Inflammatory macrophage (primary cell): ENCODE data around the gene MKNK2.

Experiments
- DNase-seq, 2 donors: peaks; one replicate each; pipeline ENCODE4 v3.0.0-alpha.2; 2020 to 2022

Gene MKNK2

DNA sequence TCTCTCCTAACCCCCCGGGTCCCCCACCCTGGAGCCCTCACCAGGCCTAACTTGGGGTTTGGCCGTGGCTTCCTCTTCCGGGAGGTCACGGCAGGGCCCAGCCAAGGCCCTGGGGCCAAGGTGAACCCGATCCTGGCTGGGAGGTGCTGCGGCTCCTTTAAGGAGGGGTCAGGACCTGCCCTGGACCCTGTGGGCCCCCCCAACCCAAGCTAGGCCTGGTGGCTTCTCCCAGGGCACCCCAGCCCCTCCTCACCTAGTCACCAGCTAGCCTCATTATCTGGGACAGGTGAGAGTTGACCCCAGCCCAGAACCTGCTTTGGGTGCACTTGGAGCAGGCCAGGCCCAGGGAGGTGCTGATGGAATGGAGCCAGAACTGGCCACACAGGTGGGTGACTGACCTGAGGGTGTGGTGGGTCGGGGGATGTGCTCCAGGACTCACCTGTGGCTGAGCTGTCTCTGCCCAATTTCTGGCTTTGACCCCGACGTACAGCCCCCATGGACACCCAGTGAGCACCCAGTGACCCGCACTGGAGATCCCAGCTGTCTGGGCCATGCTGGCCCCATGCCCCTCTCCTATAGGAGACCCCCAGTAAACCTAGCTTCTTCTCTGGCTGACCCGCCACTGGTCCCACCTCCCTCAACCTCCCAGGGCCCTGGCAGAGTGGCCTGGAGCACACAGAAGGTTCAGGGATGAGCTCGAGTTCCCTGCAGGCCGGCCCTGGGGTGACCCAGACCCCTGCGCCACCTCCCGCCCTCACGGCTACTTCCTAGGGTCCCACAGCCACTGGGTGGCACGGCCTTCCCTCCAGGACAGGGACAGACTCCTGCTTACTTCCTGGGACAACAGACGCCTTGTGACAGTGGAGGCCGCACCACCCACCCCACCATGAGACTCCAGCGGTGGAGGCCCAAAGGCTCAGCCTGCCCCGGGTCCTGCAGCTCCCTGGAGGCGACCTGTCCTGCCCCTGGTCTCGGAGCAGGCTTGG lies 6.7 kb upstream of the MKNK2 start:
- no peak for DNase-seq

DNA sequence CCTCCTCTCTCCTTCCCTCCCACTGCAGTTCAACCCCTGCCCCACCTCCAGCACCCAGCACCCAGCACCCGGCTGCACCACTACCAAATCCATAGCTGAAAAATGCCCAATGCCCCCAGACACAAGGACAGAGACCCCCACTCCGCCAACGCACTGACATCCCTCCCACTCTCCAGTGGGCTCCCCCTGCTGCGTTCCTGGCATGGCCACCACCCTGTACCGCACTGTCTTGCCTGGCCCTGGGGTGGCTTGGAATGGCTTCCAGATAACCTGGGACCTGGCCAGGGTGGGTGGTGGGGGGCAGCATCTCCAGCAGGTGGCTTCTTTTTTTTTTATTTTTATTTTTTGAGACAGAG lies 5.8 kb upstream of the MKNK2 start:
- no peak for DNase-seq

DNA sequence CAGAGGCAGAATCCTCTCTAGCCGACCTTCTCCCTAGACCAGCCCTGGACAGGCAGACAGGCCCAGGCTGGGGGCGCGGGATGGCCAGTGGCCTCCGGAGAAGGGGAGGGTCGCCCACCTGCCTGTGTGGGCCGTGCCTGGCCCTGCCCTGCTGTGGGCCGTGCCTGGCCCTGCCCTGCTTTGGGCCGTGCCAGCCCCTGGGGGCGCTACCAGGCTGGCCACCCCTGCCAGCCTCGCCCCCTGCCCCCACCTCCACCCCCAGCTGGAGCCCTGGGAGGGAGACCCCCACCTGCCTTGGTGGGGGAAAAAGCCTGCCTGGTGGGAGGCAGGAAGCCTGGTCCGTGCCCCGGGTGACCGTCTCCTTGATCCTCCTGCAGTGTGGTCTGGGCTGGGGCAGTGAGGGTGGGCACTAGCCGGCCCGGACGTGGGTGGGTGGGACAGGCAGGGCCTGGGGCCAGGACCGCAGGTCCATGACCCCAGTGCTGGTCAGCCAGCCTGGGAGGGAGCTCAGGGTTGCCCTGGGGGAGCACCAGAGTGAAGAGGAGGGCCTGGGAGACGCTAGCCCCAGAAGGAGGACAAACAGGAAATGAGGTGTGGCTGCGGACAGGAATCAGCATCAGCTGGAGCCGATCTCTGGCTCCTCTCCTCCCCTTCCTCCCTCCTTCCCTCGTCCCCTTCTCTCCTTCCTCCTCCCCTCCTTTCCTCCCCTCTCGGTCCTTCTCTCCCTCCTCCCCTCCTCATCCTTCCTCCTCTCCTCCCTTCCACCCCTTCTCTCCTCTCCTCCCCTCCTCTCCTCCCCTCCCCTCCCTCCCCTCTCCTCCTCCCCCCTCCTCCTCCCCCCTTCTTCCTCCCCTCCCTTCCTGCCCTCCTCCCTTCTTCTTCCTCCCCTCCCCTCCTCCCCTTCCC lies 5.1 kb upstream of the MKNK2 start:
- no peak for DNase-seq

DNA sequence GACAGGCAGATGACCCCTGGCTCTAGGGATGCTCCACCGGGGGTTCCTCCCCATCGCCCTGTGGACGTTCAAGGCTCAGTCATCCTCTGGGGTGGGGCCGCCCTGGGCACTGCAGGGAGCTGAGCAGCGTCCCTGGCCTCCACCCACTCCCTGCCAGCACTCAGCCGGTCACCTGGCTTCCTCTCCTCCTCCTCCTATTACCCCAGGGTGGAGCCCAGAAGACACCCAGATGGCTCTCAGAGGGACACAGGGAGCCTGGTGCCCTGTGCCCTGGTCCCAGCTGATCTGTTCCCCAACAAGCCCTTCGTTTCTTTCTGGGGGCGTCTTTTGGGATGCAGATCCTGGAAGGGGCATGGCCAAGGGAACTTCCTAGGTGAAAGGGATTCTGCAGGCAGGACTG lies 3.7 kb upstream of the MKNK2 start:
- DNase-seq = no peak

DNA sequence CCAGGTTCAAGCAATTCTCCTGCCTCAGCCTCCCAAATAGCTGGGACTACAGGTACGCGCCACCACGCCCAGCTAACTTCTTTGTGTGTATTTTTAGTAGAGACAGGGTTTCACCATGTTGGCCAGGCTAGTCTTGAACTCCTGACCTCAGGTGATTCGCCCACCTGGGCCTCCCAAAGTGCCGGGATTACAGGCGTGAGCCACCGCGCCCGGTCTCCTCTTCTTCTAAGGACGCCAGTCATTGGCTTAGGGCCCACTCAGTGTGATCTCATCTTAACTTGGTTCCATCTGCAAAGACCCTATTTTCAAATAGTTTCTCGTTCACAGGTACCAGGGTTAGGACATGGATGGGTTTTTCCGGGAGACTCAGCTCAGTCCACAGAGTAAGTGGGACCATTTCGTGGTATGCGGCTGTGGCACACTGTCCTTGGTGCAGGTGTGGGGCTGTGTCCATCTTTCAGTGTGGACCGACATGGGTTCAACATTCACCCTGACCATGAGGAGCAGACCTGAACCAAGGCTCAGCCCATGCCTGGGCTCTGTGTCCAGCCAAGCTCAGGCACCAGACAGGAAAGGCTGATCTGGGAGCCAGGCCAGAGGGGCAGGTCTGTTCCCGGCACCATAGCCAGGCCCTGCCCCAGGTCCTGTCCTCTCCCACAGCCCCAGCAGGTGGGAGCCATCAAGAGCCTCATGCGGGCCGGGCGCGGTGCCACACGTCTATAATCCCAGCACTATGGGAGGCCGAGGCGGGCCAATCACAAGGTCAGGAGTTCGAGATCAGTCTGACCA lies 2.8 kb upstream of the MKNK2 start:
- DNase-seq = no peak

DNA sequence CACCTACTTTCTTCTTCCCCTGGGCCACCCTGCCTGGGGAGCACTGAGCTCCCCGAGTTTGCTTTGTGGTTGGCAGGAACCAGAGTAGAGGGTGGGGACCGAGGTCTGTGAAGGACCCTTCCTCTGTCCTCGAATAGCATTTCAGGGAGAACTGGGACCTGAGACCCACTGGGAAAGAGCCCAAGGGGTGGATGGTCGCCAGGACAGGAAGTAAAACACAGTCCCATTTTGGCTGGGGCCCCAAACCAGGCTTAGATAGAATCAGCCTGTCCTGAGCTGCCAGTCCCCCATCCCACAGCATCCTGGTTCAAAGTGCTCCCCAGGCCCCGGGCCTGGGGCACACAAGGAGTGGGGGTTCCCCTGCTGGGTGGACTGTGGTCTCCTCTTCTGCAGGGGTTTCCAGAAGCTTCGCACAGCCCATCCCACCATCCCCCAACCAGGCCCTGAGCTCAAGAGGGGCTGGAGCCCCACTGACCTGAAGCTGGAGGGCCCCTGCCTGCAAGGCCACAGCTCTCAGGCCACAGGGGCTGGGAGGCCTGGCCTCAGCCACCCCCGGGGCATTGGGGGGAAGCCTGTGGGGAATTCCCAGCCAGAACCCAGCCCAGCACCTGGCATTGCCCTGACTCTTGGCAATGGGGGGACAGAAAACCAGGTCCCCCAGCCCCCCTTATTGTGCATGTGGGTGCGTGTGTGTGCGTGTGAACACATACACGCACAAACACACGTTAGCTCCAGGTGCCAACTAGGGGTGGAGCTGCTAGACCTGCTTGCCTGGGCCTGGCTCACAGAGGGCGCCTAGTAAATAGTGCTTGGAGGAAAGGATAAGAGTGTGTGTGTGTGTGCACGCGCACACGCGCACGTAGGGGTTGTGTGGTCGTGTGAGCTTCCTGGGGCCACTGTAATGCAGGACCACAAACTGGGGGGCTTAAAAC lies 995 bp upstream of the MKNK2 start:
- no peak for DNase-seq

DNA sequence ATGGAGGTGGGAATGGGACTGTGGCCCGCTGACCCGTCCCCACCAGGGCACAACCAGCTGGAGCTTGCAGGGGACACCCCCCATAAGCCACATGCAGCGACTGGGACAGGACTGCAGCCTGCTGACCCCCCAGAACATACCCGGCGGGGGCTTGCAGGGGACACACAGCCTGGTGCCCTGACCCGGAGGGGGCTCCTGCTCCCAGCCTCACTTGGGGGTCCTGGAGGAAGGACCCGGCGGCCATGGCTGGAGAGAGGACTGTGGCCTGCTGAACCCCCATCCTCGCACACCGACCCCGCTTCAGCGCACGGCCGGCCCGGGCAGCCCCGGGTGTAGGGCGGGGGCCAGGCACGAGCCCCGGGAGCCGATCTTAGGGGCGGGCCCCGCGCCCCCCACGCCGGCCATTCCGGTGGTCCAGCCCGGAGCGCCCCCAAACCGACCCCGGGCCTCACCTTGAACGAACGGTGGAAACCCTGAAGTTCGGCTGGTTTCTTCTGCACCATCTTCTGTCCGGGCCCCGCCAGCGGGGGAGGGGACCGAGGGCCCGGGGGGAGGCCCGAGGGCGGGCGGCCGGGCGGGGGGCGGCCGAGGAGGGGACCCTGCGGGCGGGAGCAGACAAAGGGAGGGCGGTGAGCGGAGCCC lies 574 bp downstream of the MKNK2 start:
- peak in 1 of 2 donors; percentile 20 for DNase-seq

DNA sequence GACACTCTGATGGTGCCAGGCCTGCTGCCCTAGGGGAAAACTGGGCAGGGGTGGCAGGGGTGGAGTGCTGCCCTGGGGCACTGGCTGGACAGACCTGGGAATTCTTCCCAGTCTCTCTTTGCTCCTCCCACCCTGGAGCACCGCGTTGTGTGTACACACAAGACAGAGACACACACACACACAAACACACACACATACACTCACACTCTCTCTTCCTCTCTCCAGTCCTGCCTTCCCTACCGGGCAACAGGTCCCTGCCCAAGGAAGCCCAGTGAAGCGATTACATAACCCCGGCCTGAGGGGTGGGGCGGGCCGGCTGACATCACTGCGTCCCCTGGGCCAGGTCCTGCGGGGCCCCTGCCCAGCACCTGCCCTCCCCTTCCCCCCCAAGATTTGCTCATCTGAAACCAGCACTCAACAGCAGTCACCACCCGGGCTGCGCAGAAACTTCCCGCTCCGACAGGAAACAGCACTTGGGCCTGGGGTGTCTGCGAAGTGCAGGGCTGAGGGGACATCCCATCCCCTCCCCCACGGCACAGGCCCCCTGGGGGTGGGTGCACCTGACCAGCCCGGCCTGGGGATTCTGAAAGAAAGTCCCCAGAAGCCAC lies 1.2 kb downstream of the MKNK2 start:
- peak; percentile 49 to 70 for DNase-seq

DNA sequence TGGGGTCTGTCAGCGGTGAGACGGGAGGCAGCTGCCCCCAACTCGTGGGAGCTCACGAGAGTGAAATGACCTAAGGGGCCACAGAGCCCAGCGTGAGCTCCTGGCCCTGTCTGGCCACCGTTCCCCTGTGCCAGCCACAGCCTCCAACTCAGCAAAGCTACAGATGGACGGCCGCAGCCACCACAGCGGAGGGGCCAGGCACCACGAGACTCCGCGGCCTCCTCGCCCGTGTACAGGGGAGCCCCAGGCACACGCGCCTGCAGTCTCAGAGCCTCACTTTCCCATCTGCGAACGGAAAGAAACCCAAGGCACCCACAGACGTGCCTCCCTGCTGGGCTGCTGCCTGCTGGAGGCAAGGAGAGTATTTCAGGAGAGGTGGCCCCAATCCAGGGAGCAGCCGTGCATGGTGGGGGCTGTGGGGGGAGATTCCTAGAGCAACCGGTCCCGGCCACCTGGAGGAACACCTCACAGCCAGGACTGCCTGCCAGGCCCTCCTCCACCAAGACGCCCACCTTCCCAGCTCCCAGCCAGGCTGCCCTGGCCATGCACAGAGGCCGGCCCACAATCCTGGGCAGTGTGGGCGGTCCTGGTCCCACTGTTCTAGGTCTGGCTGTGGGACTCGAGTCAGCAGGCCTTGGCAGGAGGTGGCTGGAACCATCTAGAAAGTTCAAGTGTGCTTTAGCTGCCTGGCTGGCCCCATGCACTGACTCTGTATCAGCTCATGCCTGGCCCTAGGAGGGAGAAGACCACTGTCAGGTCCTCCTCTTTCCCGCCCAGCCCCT lies 1.9 kb downstream of the MKNK2 start:
- DNase-seq = peak in 1 of 2 donors; percentile 25

DNA sequence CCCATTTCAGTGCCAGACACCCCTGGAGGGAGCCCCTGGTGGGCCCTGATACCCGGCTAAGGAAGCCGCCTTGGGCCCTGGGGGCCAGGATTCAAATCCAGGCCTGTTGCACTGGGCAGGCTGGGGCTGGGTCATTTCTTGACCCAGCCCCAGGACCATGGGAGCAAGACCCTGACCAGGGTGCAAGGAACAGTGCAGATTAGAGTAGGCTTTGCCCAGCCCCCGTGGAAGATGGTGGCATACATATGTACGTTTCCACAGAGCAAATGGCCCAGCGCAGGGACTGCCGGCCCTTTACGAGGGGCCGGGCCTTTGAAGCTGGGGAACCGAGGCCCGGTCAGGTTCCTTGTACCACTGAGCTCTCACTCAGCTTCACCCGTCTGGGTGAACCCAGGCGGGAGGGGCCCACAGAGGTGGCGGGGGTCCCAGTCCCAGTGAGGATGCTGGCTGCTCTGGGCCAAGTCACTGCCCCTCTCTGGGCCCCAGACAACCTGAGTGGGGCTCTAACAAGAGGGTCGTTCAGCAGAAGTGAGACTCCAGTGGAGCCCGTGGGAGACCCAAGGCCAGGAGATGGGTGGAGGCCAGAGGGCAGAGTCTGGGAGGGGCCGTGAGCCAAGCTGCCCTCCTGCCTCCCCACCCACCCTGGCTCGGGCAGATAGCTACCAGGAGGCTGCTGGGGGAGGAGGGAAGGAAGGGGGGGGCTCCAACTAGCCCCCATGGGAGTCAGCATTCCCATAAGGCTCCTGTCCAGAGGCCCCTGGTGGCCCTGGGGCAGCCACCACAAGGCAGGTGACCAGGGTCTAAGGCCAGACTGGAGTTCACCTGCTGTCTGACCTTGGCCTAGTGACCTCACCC lies 2.7 kb downstream of the MKNK2 start:
- DNase-seq = no peak

DNA sequence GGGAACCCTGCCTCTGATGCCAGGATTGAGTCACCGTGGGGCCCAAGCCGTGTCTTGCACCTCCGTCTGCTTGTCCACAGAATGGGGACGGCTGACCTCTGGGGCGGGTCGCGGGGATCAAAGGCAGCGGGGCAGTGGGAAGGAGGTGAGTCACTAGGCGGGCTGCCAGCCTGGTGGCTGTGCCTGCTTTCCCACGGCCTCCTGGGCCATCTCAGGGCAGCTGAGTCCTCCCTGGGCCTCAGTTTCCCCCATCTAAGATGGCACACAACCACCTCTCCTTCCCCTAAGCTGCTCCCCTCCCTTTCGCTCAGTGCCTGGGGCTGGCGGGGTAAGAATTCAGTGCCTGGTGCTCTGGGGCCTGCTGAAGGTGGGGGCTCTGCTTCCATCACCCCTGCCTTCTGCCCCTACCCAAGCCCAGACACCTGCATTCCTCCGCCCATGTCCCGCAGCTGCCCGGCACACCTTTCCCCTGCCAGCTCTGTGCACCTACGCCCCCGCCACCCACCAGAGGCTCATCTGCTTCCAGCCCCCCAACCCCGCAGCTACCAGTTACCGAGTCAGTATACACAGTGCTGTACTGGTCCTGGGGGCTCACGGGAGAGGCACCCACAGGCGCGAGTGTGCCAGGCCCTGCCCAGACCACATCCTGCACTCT lies 3.5 kb downstream of the MKNK2 start:
- peak in 1 of 2 donors; percentile 6 for DNase-seq

DNA sequence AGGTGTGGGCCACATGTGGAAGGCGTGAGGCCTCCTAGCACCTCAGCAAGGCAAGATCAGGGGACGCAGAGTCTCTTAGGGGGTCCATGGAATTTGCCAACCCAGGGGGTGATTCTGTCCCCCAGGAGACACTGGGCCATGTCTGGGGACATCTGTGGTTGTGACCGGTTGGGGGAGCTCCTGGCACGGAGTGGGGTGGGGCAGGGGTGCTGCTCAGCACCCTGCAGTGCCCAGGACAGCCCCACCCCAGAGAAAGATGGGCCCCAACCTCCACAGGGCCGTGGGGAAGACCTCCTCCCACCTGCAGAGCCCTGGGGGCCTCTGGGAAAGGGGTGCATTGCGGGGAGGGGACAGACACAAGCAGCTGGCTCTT lies 4.0 kb downstream of the MKNK2 start:
- no peak for DNase-seq

DNA sequence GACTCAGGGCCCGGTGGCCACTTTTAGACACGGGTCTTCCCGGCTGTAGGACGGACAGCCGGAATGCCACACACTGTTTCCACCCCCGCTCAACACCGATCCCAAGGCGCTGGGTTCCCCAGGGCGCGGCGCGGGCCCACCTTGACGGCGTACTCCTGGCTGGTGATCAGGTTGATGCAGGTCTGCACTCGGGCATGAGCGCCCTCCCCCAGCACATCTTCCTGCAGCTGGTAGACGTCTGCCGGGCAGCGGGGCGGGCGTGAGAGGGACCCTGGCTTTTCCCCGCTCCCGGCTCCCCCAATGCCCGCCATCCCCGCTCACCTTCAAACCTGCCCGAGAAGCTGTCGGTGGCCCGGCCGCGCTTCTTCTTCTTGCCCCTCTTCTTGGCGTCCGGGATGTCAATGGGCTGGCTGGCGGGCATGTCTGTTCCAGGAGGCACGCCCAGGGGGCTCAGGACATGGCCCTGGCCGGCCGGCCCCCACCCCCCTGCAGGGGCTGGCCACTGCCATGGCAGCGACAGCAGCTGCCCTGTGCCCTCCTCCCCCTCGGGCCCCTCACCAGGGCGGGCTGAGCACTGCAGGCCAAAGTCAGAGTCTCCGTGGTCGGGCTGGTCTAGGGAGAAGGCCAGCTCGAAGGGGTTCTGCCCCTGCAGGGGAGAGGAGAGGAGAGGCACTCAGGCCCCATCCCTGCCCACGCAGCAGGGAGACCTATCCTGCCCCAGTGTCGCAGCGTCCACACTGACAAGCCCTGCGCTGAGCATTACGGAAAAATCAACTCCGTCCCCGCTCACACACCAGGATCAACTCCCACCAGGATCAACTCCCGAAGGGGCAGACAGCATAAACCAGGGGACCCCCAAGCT lies 4.8 kb downstream of the MKNK2 start:
- no peak for DNase-seq

DNA sequence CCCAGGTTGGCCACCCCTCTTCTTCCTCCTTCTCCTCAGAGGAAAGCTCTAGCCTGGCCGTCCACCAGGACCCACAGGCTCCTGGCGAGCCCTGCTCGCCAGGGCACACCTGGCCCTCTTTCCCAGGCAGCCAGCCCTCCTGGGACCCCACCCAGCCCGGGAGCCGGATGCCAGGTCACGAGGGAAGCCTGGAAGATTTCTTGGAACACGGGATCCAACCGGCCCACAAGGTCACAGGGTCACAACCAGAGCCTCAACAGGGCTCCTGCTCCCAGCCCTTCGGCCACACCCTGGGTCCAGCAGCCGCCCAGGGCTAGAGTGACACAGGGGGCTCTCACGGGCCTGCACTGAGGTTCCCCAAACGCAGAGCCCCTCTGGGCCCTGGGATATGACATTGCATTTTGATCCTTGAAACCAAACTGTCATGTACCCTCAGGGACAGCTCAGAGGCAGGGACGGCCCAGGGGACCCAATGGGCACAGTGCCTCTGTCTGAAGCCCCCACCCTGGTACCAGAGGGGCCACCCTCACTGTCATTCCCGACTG lies 5.5 kb downstream of the MKNK2 start:
- no peak for DNase-seq

DNA sequence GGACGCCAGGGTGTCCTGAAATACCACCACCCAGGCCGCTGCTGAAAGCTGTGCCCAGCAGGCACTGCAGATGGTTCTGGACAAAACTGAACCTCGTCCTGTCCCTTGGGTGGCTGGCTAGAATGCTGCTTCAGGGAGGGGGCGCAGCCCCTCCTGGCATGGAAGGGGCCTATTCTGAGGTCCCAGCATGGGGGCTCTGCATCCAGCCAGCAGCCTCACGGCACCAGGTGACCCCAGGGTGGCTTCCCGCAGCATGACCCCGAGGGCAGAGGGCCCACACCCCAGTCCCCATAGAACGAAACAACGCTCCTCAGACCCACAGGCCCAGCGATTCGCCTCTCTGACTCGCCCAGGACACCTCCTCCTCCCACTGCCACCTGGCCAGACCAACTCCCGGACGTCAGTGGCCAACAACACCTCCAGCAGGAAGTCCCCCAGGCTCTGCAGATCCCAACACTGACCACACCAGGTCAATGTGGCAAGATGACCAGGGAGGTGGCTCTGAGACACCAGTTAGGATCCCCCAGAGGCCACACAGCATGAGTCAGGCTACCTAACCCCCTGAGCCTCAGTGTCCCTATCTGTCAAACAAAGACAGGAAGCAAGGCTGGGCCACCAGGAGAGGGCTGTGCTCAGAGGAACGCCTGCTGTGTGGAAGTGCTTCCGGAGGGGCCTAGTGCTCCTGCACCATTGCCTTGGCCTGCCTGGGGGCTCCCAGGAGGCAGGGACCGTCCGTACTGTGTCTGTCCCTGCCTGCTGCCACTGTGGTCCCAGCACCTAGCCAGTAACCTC lies 6.1 kb downstream of the MKNK2 start:
- DNase-seq = no peak
